Measurements from ENCODE around the gene PCDH9. TPM values are rescaled to one million over a fixed set of nuclear protein-coding genes. Genes with fewer than 3 reads are reported as not detected.

The PCDH9 gene
- total and polyA plus RNA-seq, 2 of the 13 experiments (the other 11 are each of a cell fraction or from before 2014, with no cell fraction given): 0.09 TPM; not detected in 1

DNA sequence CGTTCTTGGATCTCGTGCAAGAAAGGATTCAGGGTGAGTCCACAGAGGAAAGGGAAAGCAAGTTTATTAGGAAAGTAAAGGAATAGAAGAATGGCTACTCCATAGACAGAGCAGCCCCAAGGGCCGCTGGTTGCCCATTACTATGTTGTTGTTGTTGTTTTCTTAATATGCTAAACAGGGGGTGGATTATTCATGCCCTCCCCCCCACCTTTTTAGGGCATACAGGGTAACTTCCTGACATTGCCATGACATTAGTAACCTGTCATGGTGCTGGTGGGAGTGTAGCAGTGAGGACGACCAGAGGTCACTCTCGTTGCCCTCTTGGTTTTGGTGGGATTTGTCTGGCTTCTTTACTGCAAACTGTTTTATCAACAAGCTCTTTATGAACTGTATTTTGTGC is 29.1 kb upstream of the PCDH9 start (continued):
- TF ChIP-seq, protein P1, sequence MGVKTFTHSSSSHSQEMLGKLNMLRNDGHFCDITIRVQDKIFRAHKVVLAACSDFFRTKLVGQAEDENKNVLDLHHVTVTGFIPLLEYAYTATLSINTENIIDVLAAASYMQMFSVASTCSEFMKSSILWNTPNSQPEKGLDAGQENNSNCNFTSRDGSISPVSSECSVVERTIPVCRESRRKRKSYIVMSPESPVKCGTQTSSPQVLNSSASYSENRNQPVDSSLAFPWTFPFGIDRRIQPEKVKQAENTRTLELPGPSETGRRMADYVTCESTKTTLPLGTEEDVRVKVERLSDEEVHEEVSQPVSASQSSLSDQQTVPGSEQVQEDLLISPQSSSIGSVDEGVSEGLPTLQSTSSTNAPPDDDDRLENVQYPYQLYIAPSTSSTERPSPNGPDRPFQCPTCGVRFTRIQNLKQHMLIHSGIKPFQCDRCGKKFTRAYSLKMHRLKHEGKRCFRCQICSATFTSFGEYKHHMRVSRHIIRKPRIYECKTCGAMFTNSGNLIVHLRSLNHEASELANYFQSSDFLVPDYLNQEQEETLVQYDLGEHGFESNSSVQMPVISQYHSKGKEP (CRISPR knock-in tag; IDR thresholded peaks at IDR 0.05): no peak

DNA sequence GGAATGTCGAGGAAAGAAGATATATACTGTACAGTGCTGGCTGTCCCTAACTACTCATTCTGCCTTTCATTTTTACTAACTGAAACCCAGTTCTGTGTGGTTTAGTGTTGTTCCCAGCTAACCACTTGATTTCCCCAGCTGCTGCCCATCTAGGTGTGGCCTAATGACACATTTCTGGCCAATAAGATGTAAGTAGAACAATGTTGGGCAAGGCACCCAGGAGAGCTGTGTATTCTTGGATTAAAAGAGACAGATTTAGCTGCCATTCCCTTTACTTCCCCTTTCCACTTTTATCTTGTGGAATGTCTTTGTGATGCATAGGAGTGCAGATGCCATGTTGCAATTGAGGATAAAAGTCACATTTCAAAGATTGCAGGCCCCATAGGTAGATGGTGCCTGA is 28.3 kb upstream of the PCDH9 start:
- no peaks in the 10 kb centered on the region for H4K20me1 ChIP-seq (ENCODE audit: insufficient read depth, low read length)
- in situ Hi-C loops (cut with HindIII; ENCODE audit: extremely low pct_ligation_motif_present, low pct_unique_long_range_greater_than_20kb) (no loop called here), intact Hi-C loops (cut with micrococcal nuclease; ENCODE audit: unreplicated experiment) (no loop called here)
- H3K9ac ChIP-seq (ENCODE audit: insufficient read depth, low read depth, low read length): no peak overlapping the region
- H3K9me3 ChIP-seq (ENCODE audit: low read length): no peaks in the 10 kb centered on the region
- no TSS peak for BruUV-seq (replicated peaks)
- no peak for DNase-seq (ENCODE audit: low spot score)
- TF ChIP-seq ZNF3 (CRISPR knock-in tag; IDR thresholded peaks at IDR 0.05) (no peak), ZNF282 (IDR thresholded peaks at IDR 0.05; ENCODE audit: partially characterized antibody) (no peak), ZNF224 (CRISPR knock-in tag; IDR thresholded peaks at IDR 0.05) (no peak), RORA (CRISPR knock-in tag; IDR thresholded peaks at IDR 0.05) (no peak), ZNF530 (CRISPR knock-in tag; IDR thresholded peaks at IDR 0.05; ENCODE audit: low read depth) (no peak), ZNF598 (CRISPR knock-in tag; IDR thresholded peaks at IDR 0.05; ENCODE audit: borderline replicate concordance) (no peak), AKAP8 (CRISPR knock-in tag; IDR thresholded peaks at IDR 0.05) (no peak), GZF1 (CRISPR knock-in tag; IDR thresholded peaks at IDR 0.05) (no peak)
- TF ChIP-seq, protein P2, sequence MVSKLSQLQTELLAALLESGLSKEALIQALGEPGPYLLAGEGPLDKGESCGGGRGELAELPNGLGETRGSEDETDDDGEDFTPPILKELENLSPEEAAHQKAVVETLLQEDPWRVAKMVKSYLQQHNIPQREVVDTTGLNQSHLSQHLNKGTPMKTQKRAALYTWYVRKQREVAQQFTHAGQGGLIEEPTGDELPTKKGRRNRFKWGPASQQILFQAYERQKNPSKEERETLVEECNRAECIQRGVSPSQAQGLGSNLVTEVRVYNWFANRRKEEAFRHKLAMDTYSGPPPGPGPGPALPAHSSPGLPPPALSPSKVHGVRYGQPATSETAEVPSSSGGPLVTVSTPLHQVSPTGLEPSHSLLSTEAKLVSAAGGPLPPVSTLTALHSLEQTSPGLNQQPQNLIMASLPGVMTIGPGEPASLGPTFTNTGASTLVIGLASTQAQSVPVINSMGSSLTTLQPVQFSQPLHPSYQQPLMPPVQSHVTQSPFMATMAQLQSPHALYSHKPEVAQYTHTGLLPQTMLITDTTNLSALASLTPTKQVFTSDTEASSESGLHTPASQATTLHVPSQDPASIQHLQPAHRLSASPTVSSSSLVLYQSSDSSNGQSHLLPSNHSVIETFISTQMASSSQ (IDR thresholded peaks at IDR 0.05; ENCODE audit: low read depth): no peak
- TF ChIP-seq, protein P2 (CRISPR knock-in tag; IDR thresholded peaks at IDR 0.05; ENCODE audit: borderline replicate concordance): no peak
- TF ChIP-seq, protein P3, sequence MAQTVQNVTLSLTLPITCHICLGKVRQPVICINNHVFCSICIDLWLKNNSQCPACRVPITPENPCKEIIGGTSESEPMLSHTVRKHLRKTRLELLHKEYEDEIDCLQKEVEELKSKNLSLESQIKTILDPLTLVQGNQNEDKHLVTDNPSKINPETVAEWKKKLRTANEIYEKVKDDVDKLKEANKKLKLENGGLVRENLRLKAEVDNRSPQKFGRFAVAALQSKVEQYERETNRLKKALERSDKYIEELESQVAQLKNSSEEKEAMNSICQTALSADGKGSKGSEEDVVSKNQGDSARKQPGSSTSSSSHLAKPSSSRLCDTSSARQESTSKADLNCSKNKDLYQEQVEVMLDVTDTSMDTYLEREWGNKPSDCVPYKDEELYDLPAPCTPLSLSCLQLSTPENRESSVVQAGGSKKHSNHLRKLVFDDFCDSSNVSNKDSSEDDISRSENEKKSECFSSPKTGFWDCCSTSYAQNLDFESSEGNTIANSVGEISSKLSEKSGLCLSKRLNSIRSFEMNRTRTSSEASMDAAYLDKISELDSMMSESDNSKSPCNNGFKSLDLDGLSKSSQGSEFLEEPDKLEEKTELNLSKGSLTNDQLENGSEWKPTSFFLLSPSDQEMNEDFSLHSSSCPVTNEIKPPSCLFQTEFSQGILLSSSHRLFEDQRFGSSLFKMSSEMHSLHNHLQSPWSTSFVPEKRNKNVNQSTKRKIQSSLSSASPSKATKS (CRISPR knock-in tag; IDR thresholded peaks at IDR 0.05): no peak
- H3K4me3 ChIP-seq (replicated peaks in 1 of 3; ENCODE audit: insufficient read depth in 1 of 3, low read depth in 2 of 3, low read length in 3 of 3): no peak overlapping the region
- ATAC-seq: no peak
- no peaks in the 10 kb centered on the region for H3K79me2 ChIP-seq (ENCODE audit: insufficient read depth, low read length)
- no peak overlapping the region for H3K27ac ChIP-seq (ENCODE audit: extremely low read length, insufficient read depth, low read length)
- 3% methylated on average over 1 of the region's 1 CpG for WGBS (ENCODE audit: low lambda C conversion rate)
- no peak for FAIRE-seq
- ChIA-PET POLR2A (no interaction called here), CTCF (ENCODE audit: low intra/inter-chr PET ratio, low total read pairs) (no interaction called here)
- no peaks in the 10 kb centered on the region for H3K4me1 ChIP-seq (ENCODE audit: insufficient read depth, low read length)
- no peaks in the 10 kb centered on the region for H3K36me3 ChIP-seq (replicated peaks in 1 of 2; ENCODE audit: control insufficient read depth in 1 of 2, insufficient read depth in 2 of 2, low read length in 2 of 2)
- no peak overlapping the region for H3K4me2 ChIP-seq (ENCODE audit: low read depth, low read length)
- H2AFZ ChIP-seq (ENCODE audit: low read length): no peak overlapping the region
- no peaks in the 10 kb centered on the region for H3K27me3 ChIP-seq (ENCODE audit: control insufficient read depth in 1 of 2, insufficient read depth in 2 of 2, low read length in 2 of 2)
